ENCODE data around the gene TEX52. TPM values are rescaled to one million over a fixed set of nuclear protein-coding genes. Genes with fewer than 3 reads are reported as not detected.

TEX52 gene
- total and polyA plus RNA-seq, 2 experiments from 2014 or later = not detected

GRCh38 chr12:2854669-2855453, 2.0 kb downstream of the TEX52 start:
- Mint-ChIP-seq H3K4me3 (no peak overlapping the region), H3K4me1 (peaks cover 18% of the 10 kb centered on the region), H3K36me3 (ENCODE audit: low read depth) (peaks cover 20% of the 10 kb centered on the region), H3K9me3 (no peaks in the 10 kb centered on the region), H3K27ac (no peak overlapping the region), H3K27me3 (ENCODE audit: insufficient read depth, low read depth, poor library complexity) (peaks cover 24% of the 10 kb centered on the region)
- DNase-seq (ENCODE audit: low spot score) (no peak), ATAC-seq (no peak)
- Histone ChIP-seq H3K27ac (ENCODE audit: low read depth) (no peak overlapping the region), H3K36me3 (ENCODE audit: insufficient read depth) (peaks cover 12% of the 10 kb centered on the region; the same call in 1 of the 2 replicates), H3K79me2 (replicated peaks; ENCODE audit: insufficient read depth) (no peaks in the 10 kb centered on the region), H3K4me1 (ENCODE audit: insufficient read depth) (peaks cover 8% of the 10 kb centered on the region; the same call in 1 of the 2 replicates), H3K9me2 (ENCODE audit: insufficient read depth) (no peaks in the 10 kb centered on the region), H3K27me3 (ENCODE audit: insufficient read depth) (no peaks in the 10 kb centered on the region), H4K20me1 (replicated peaks; ENCODE audit: insufficient read depth) (peaks cover 9% of the 10 kb centered on the region; the same call in 1 of the 2 replicates), H3K4me3 (no peak overlapping the region), H3F3A (replicated peaks; ENCODE audit: low read depth) (0 out of 2 replicates have a peak, but pooled peaks cover 7% of the 10 kb centered on the region), H2AFZ (no peak overlapping the region), H3K4me2 (no peak overlapping the region)
- 0 out of 4 replicates have a peak, but pooled peaks of 1 of the 2 experiments have one; percentile 14 for TF ChIP-seq CTCF (conservative IDR thresholded peaks at IDR 0.05; ENCODE audit: low read depth in 2 of 2)
- TF ChIP-seq EZH2 (IDR thresholded peaks at IDR 0.05; ENCODE audit: low read depth, unreplicated experiment) = no peak

DNA sequence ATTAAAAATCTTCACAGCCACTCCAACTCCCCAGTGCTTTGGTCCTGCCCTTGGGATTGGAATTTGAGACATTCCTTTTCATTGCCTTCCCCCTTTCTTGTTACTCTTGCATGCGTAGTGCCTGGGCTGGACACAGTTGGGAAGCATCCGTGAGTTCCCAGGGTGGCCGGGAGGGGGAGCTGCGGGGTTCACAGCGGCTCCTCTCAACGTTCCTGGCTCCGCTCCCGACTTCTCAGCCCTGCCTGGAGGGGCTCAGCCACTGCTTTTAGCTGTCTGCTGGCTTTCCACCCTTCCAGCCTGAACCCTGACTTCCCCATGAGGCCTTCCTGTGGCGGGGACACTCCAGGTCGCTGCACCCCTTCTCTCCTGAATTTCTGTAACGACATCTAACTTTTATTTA, 3.2 kb downstream of the TEX52 start:
- H3F3A ChIP-seq (replicated peaks; ENCODE audit: low read depth) = 0 out of 2 replicates have a peak, but pooled peaks cover 5% of the 10 kb centered on the region
- ATAC-seq = peak; percentile 96
- H3K9me2 ChIP-seq (ENCODE audit: insufficient read depth) = no peaks in the 10 kb centered on the region
- peak overlapping the region; percentile 0; the same call in 1 of the 2 replicates for H3K27ac ChIP-seq (ENCODE audit: low read depth)
- Mint-ChIP-seq H3K36me3 (ENCODE audit: low read depth) (peaks cover 8% of the 10 kb centered on the region), H3K27me3 (ENCODE audit: insufficient read depth, low read depth, poor library complexity) (peaks cover 20% of the 10 kb centered on the region), H3K9me3 (no peaks in the 10 kb centered on the region), H3K4me1 (peaks cover 18% of the 10 kb centered on the region), H3K4me3 (no peak overlapping the region), H3K27ac (no peak overlapping the region)
- H3K4me1 ChIP-seq (ENCODE audit: insufficient read depth) = peaks cover 8% of the 10 kb centered on the region; the same call in 1 of the 2 replicates
- 0 out of 2 replicates have a peak, but pooled peaks cover 5% of the 10 kb centered on the region for H3K36me3 ChIP-seq (ENCODE audit: insufficient read depth)
- no peaks in the 10 kb centered on the region for H3K79me2 ChIP-seq (replicated peaks; ENCODE audit: insufficient read depth)
- peaks cover 9% of the 10 kb centered on the region; the same call in 1 of the 2 replicates for H4K20me1 ChIP-seq (replicated peaks; ENCODE audit: insufficient read depth)
- H3K27me3 ChIP-seq (ENCODE audit: insufficient read depth) = no peaks in the 10 kb centered on the region
- H3K4me2 ChIP-seq = no peak overlapping the region
- TF ChIP-seq CREB1 (CRISPR knock-in tag; IDR thresholded peaks at IDR 0.05; ENCODE audit: low read depth) (no peak), CTCF (conservative IDR thresholded peaks at IDR 0.05; ENCODE audit: low read depth in 2 of 2) (peak; percentile 89 to 91)
- DNase-seq (ENCODE audit: low spot score) = peak; percentile 95
- H3K4me3 ChIP-seq = no peak overlapping the region
- no peak overlapping the region for H2AFZ ChIP-seq

Measured in GM23338 (cell line).